Measurements from ENCODE around the gene GATD1. TPM values are rescaled to one million over a fixed set of nuclear protein-coding genes. Genes with fewer than 3 reads are reported as not detected.
"Not testable (repeated sequence)": the region's sequence is repeated elsewhere in the genome, so short reads cannot be mapped to it uniquely, and the experiment has no call there.

GATD1 gene
- total RNA-seq, 1 experiment from 2014 or later, result 39.9 TPM

GRCh38 chr11:748007-748359 is 29.3 kb downstream of the GATD1 start:
- H3K4me1 ChIP-seq, result peaks cover 6% of the 10 kb centered on the region; the same call in 1 of the 2 replicates
- no peaks in the 10 kb centered on the region for H3K27me3 ChIP-seq
- H3K4me3 ChIP-seq, result peak overlapping the region; percentile 98
- H3K36me3 ChIP-seq, result no peaks in the 10 kb centered on the region
- peak overlapping the region; percentile 37; the same call in 1 of the 2 replicates for H3K27ac ChIP-seq
- H3K9me3 ChIP-seq (replicated peaks), result no peaks in the 10 kb centered on the region
- no peak for DNase-seq

GRCh38 chr11:747158-748006 is 29.9 kb downstream of the GATD1 start, which contains the start of gene TALDO1:
TSS of gene TALDO1 (plus strand) at chr11:747464. CDS start at chr11:747482, 18 bp downstream.
- Histone ChIP-seq H3K4me1 (peaks cover 6% of the 10 kb centered on the region; the same call in 1 of the 2 replicates), H3K4me3 (peak within 1 kb of the TSS; percentile 98), H3K27ac (peak within 1 kb of the TSS; percentile 37; the same call in 1 of the 2 replicates), H3K9me3 (replicated peaks) (no peaks in the 10 kb centered on the region), H3K36me3 (no peaks in the 10 kb centered on the region), H3K27me3 (no peaks in the 10 kb centered on the region)
- peak; percentile 87 to 90 for DNase-seq

- Histone ChIP-seq H3K27me3 (no peaks in the 10 kb centered on the region), H3K9me3 (replicated peaks) (no peaks in the 10 kb centered on the region), H3K36me3 (no peaks in the 10 kb centered on the region), H3K27ac (no peak overlapping the region), H3K4me3 (peak overlapping the region; percentile 98), H3K4me1 (peaks cover 6% of the 10 kb centered on the region; the same call in 1 of the 2 replicates)
- peak in 1 of 2 experiments; percentile 53 for DNase-seq
These were observed 30.8 kb downstream of the GATD1 start for GRCh38 chr11:746289-747157.

GRCh38 chr11:745428-745827 is 31.9 kb downstream of the GATD1 start:
- no peaks in the 10 kb centered on the region for H3K27me3 ChIP-seq
- DNase-seq, result no peak
- H3K27ac ChIP-seq, result no peak overlapping the region
- no peaks in the 10 kb centered on the region for H3K9me3 ChIP-seq (replicated peaks)
- H3K36me3 ChIP-seq, result no peaks in the 10 kb centered on the region
- peaks cover 6% of the 10 kb centered on the region; the same call in 1 of the 2 replicates for H3K4me1 ChIP-seq
- no peak overlapping the region for H3K4me3 ChIP-seq

- H3K4me1 ChIP-seq, result no peaks in the 10 kb centered on the region
- H3K4me3 ChIP-seq, result no peak overlapping the region
- no peaks in the 10 kb centered on the region for H3K36me3 ChIP-seq
- DNase-seq, result no peak
- no peak overlapping the region for H3K27ac ChIP-seq
- no peaks in the 10 kb centered on the region for H3K9me3 ChIP-seq (replicated peaks)
- peaks cover 6% of the 10 kb centered on the region; the same call in 1 of the 2 replicates for H3K27me3 ChIP-seq
These were observed 34.6 kb downstream of the GATD1 start for GRCh38 chr11:742571-743201.

- Histone ChIP-seq H3K27me3 (peaks cover 8% of the 10 kb centered on the region; the same call in 1 of the 2 replicates), H3K4me1 (no peaks in the 10 kb centered on the region), H3K36me3 (no peaks in the 10 kb centered on the region), H3K4me3 (no peak overlapping the region), H3K9me3 (replicated peaks) (no peaks in the 10 kb centered on the region), H3K27ac (no peak overlapping the region)
- no peak for DNase-seq
These were observed 35.1 kb downstream of the GATD1 start for GRCh38 chr11:742156-742546.

- H3K4me3 ChIP-seq; H3K9me3 ChIP-seq (replicated peaks); DNase-seq; H3K27me3 ChIP-seq; H3K36me3 ChIP-seq; H3K27ac ChIP-seq; H3K4me1 ChIP-seq: not testable (repeated sequence)
These were observed 39.4 kb downstream of the GATD1 start for GRCh38 chr11:737899-738298.

GRCh38 chr11:737366-737765 is 39.9 kb downstream of the GATD1 start:
- no peaks in the 10 kb centered on the region for H3K9me3 ChIP-seq (replicated peaks)
- no peak overlapping the region for H3K4me3 ChIP-seq
- no peak overlapping the region for H3K27ac ChIP-seq
- no peak for DNase-seq
- H3K4me1 ChIP-seq, result no peaks in the 10 kb centered on the region
- H3K27me3 ChIP-seq, result peaks cover 8% of the 10 kb centered on the region; the same call in 1 of the 2 replicates
- H3K36me3 ChIP-seq, result no peaks in the 10 kb centered on the region

- H3K36me3 ChIP-seq; DNase-seq; H3K27me3 ChIP-seq; H3K9me3 ChIP-seq (replicated peaks); H3K27ac ChIP-seq; H3K4me3 ChIP-seq; H3K4me1 ChIP-seq: not testable (repeated sequence)
These were observed 42.7 kb downstream of the GATD1 start for GRCh38 chr11:734541-734940.

GRCh38 chr11:733072-733471 is 44.2 kb downstream of the GATD1 start:
- 0 out of 2 replicates have a peak, but pooled peaks cover 4% of the 10 kb centered on the region for H3K27me3 ChIP-seq
- H3K9me3 ChIP-seq (replicated peaks), result no peaks in the 10 kb centered on the region
- no peaks in the 10 kb centered on the region for H3K36me3 ChIP-seq
- H3K27ac ChIP-seq, result no peak overlapping the region
- H3K4me1 ChIP-seq, result peaks cover 12% of the 10 kb centered on the region
- no peak overlapping the region for H3K4me3 ChIP-seq
- no peak for DNase-seq

GRCh38 chr11:729492-730074 is 47.7 kb downstream of the GATD1 start:
- H3K27me3 ChIP-seq, result no peaks in the 10 kb centered on the region
- H3K4me3 ChIP-seq, result no peak overlapping the region
- no peak overlapping the region for H3K27ac ChIP-seq
- DNase-seq, result peak; percentile 58 to 70
- no peaks in the 10 kb centered on the region for H3K9me3 ChIP-seq (replicated peaks)
- peaks cover 36% of the 10 kb centered on the region for H3K4me1 ChIP-seq
- no peaks in the 10 kb centered on the region for H3K36me3 ChIP-seq

- DNase-seq, result no peak
- Histone ChIP-seq H3K4me3 (no peak overlapping the region), H3K36me3 (no peaks in the 10 kb centered on the region), H3K4me1 (peaks cover 36% of the 10 kb centered on the region), H3K27ac (no peak overlapping the region), H3K27me3 (no peaks in the 10 kb centered on the region), H3K9me3 (replicated peaks) (no peaks in the 10 kb centered on the region)
These were observed 48.3 kb downstream of the GATD1 start for GRCh38 chr11:728901-729491.

- no peaks in the 10 kb centered on the region for H3K9me3 ChIP-seq (replicated peaks)
These were observed 49.2 kb downstream of the GATD1 start for GRCh38 chr11:727859-728748.

More at GRCh38 chr11:727859-728748, 49.2 kb downstream of the GATD1 start:
- DNase-seq, result peak; percentile 78 to 85
- no peak overlapping the region for H3K4me3 ChIP-seq
- peaks cover 38% of the 10 kb centered on the region for H3K4me1 ChIP-seq
- H3K27me3 ChIP-seq, result no peaks in the 10 kb centered on the region
- no peaks in the 10 kb centered on the region for H3K36me3 ChIP-seq
- peak overlapping the region; percentile 8; the same call in 1 of the 2 replicates for H3K27ac ChIP-seq
